ENCODE results near the gene CDH4. TPM values are rescaled to one million over a fixed set of nuclear protein-coding genes. Genes with fewer than 3 reads are reported as not detected.

CDH4 gene
- total RNA-seq, 4 donors from 2014 or later: 0.71 to 4.2 (median 2.9) TPM

DNA sequence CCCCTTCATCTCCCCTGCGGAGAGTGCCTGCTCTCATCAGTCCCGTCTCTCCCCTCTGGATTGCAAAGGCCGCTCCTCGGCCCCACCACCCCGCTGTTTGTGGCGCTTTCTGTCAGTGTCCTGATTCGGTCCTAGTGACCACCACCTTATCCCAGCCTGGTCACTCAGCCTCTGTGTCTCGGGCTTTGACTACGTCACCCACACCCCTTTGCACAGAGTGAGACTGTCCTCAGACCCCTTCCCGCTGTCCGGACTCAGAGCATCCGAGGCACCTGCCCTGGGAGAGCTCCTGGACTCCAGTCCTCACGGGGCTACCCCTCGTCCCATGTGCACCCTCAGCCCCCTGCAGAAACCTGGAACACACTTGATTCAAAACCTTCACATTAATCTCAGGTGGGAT, 433.4 kb downstream of the CDH4 start:
- intact Hi-C loops (cut with DNase I; ENCODE audit: low total_unique reads): no loop called here
- DNase-seq (ENCODE audit: low spot score in 2 of 2): no peak
- H3K4me3 ChIP-seq (ENCODE audit: low read depth, poor library complexity, severe bottlenecking): no peak overlapping the region
- WGBS, 2 donors: 85 to 93% methylated on average over 14 of the region's 14 CpGs
- TF ChIP-seq, protein P1, sequence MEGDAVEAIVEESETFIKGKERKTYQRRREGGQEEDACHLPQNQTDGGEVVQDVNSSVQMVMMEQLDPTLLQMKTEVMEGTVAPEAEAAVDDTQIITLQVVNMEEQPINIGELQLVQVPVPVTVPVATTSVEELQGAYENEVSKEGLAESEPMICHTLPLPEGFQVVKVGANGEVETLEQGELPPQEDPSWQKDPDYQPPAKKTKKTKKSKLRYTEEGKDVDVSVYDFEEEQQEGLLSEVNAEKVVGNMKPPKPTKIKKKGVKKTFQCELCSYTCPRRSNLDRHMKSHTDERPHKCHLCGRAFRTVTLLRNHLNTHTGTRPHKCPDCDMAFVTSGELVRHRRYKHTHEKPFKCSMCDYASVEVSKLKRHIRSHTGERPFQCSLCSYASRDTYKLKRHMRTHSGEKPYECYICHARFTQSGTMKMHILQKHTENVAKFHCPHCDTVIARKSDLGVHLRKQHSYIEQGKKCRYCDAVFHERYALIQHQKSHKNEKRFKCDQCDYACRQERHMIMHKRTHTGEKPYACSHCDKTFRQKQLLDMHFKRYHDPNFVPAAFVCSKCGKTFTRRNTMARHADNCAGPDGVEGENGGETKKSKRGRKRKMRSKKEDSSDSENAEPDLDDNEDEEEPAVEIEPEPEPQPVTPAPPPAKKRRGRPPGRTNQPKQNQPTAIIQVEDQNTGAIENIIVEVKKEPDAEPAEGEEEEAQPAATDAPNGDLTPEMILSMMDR (IDR thresholded peaks at IDR 0.05): no peak
- TF ChIP-seq POLR2A (IDR thresholded peaks at IDR 0.05): no peak

DNA sequence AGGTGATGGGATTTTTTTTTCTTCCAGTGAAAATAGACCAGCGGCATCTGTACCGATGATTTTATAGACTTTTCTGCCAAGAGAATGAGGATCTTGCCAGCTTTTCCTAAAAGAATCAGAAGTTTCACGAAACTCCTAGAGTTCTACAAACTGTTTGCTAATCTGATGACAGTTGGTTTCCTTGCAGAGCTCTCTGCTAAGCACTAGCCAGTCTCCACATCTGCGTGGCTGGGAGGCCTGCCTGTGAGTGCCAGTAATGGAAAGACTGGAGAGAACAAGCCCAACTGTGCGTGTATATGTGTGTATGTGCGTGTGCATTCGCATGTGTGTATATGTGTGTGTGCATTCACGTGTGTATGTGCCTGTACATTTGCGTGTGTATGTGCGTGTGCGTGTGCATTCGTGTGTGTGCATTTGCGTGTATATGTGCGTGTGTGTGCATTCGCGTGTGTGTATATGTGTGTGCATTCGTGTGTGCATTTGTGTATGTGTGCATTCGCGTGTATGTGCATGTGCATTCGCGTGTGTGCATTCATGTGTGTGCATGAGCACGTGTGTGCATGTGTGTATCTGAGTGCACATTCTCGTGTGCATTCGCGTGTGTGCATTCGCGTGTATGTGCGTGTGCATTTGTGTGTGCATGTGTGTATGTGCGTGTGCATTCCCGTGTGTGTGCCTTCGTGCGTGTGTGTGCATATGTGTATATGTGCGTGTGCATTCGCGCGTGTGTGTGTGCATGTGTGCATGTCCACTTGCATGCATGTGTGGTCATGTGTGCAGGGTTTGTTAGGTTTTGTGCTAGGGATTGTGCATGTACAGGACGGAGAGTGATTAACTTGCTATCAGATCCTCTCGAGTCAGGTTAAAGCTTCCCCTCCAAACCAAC, 434.2 kb downstream of the CDH4 start:
- no peak overlapping the region for H3K4me3 ChIP-seq (ENCODE audit: low read depth, poor library complexity, severe bottlenecking)
- no peak for DNase-seq (ENCODE audit: low spot score in 2 of 2)
- intact Hi-C loops (cut with DNase I; ENCODE audit: low total_unique reads): no loop called here
- TF ChIP-seq, protein P1 (IDR thresholded peaks at IDR 0.05): peak in 1 of 3 donors; percentile 39
- TF ChIP-seq POLR2A (IDR thresholded peaks at IDR 0.05): no peak
- 84 to 90% methylated on average over 38 of the region's 38 CpGs for WGBS, 2 donors

DNA sequence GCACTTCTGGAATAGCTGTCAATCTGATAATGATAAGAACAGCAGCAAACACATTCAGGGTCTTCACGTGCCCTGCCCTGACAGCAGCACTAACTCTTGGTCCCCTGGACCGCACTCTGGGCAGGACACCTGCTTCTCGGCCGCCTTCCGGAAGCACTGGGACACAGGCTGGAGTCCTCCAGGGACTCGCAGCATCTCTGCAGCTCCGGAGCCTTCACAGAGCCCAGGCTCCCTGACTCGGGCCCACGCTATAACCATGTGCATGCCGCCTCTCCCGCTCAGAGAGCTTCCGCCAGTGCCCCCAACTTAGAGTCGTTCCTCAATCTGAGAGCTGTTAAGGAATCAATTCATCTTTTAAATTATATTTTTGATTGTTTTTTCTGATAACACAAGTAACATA, 436.4 kb downstream of the CDH4 start:
- no peak for DNase-seq (ENCODE audit: low spot score in 2 of 2)
- 87 to 89% methylated on average over 13 of the region's 13 CpGs for WGBS, 2 donors
- intact Hi-C loops (cut with DNase I; ENCODE audit: low total_unique reads): no loop called here
- H3K4me3 ChIP-seq (ENCODE audit: low read depth, poor library complexity, severe bottlenecking): no peak overlapping the region
- TF ChIP-seq POLR2A (IDR thresholded peaks at IDR 0.05): no peak

DNA sequence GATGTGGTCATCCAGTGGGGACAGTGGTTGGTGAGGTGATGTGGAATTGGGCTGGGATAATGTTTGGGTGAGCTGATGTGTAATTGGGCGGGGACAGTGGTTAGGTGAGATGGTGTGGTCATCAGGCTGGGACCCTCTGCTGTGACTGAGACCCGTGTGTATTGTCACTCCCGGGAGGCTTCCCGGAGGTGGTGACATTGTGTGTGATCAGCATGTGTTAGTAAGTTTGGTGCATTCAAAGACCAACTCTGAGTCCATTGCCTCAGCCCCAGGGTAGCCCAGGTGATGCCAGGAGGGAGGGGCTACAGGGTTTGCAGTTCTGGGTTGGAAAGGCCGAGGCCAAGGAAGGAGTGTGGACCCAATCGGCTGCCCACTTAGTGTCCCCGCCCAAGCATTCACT, 438.1 kb downstream of the CDH4 start:
- H3K4me3 ChIP-seq (ENCODE audit: low read depth, poor library complexity, severe bottlenecking): no peak overlapping the region
- no peak for DNase-seq (ENCODE audit: low spot score in 2 of 2)
- WGBS, 2 donors: 88 to 91% methylated on average over 7 of the region's 7 CpGs

DNA sequence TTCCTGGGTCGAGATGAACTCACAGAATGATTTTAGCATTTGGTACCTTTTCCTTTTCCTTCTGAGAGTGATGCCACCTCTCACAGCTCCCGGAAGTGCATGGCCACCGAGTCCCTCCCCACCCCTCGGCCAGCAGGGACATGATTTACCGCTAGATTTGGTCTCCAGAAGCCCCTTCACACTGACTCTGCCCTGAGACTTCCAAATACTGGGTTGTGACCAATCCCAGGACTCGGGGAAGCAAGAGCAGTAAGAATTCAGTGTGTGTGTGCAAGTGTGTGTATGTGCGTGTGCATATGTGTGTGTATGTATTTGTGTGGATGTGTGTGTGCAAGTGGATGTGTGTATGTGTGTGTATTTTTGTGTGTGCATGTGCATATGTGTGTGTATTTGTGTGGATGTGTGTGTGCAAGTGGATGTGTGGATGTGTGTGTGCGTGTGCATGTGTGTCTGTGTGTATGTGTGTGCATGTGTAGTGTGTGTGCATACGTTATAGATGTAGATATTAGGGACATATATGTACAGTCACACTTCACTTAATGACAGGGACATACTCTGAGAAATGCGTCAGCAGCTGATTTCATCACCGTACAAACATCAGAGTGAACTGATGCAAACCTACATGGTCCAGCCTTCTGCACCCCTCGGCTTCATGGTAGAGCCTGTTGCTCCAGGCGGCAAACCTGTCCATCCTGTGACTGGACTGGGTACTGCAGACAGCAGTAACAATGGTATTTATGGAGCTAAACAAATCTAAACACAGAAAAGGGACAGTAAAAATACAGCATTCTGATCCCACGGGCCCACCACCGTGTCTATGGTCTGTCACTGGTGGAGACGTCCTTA, 439.2 kb downstream of the CDH4 start:
- H3K4me3 ChIP-seq (ENCODE audit: low read depth, poor library complexity, severe bottlenecking): no peak overlapping the region
- WGBS, 2 donors: 84 to 86% methylated on average over 16 of the region's 16 CpGs

More for the DNA sequence above, 438.1 kb downstream of the CDH4 start:
- TF ChIP-seq POLR2A (IDR thresholded peaks at IDR 0.05): no peak
- TF ChIP-seq, protein P1 (IDR thresholded peaks at IDR 0.05): no peak
- intact Hi-C loops (cut with DNase I; ENCODE audit: low total_unique reads): no loop called here

More for the DNA sequence above, 439.2 kb downstream of the CDH4 start:
- no peak for TF ChIP-seq POLR2A (IDR thresholded peaks at IDR 0.05)
- TF ChIP-seq, protein P1 (IDR thresholded peaks at IDR 0.05): no peak
- no peak for DNase-seq (ENCODE audit: low spot score in 2 of 2)
- intact Hi-C loops (cut with DNase I; ENCODE audit: low total_unique reads): no loop called here
